RWPE2 (cell line): ENCODE data around the gene ANKS3.
A peak's percentile ranks its signal among the peaks of the same experiment; 100 is the strongest.
"Not testable (repeated sequence)": the region's sequence is repeated elsewhere in the genome, so short reads cannot be mapped to it uniquely, and the experiment has no call there.

Experiments used
- ATAC-seq: fragments of 200-7000 bp; cut with Tn5 transposase; 3 replicates; pipeline ENCODE4 v1.9.1; 2021; ENCODE audit warnings: low read depth
- DNase-seq: peaks from one replicate; pipeline ENCODE4 v3.0.0-alpha.2; 2020; ENCODE audit warnings: low spot score
- H3K27ac ChIP-seq: fragments of 450-650 bp; 2 replicates; pipeline ENCODE4 v1.5.1; 2017; ENCODE audit warnings: mild to moderate bottlenecking; ENCODE audit not compliant: poor library complexity, severe bottlenecking
- H3K27me3 ChIP-seq: fragments of 250-450 bp; sonication (Bioruptor Pico); 2 replicates; pipeline ENCODE4 v1.5.1; 2021; ENCODE audit warnings: mild to moderate bottlenecking, moderate library complexity; ENCODE audit not compliant: insufficient read depth, poor library complexity, severe bottlenecking
- H3K36me3 ChIP-seq: fragments of 250-450 bp; sonication (Bioruptor Pico); 2 replicates; pipeline ENCODE4 v1.5.1; 2020; ENCODE audit warnings: low read depth, mild to moderate bottlenecking, moderate library complexity
- H3K4me1 ChIP-seq: fragments of 250-450 bp; sonication (Bioruptor Pico); 2 replicates; pipeline ENCODE4 v1.5.1; 2021; ENCODE audit warnings: mild to moderate bottlenecking, moderate library complexity; ENCODE audit not compliant: insufficient read depth, poor library complexity, severe bottlenecking
- H3K4me3 ChIP-seq: fragments of 250-450 bp; sonication (Bioruptor Pico); 2 replicates; pipeline ENCODE4 v1.5.1; 2021; ENCODE audit warnings: mild to moderate bottlenecking, moderate library complexity; ENCODE audit not compliant: severe bottlenecking
- H3K9me3 ChIP-seq: fragments of 250-450 bp; sonication (Bioruptor Pico); 2 replicates; pipeline ENCODE4 v1.5.1; 2021; ENCODE audit warnings: mild to moderate bottlenecking, moderate library complexity; ENCODE audit not compliant: severe bottlenecking
- TF ChIP-seq, protein P1 (sequence below): fragments of 450-650 bp; IDR thresholded peaks from one replicate; pipeline ENCODE4 v1.5.1; 2017; ENCODE audit warnings: mild to moderate bottlenecking, moderate library complexity; ENCODE audit not compliant: poor library complexity, severe bottlenecking

ANKS3 gene

GRCh38 chr16:4650443-4651074 is 83.5 kb downstream of the ANKS3 start:
- not testable (repeated sequence) for H3K4me3 ChIP-seq, H3K9me3 ChIP-seq, H3K27me3 ChIP-seq, H3K4me1 ChIP-seq, H3K27ac ChIP-seq, DNase-seq
- ATAC-seq = peak; percentile 58
- TF ChIP-seq, protein P1, sequence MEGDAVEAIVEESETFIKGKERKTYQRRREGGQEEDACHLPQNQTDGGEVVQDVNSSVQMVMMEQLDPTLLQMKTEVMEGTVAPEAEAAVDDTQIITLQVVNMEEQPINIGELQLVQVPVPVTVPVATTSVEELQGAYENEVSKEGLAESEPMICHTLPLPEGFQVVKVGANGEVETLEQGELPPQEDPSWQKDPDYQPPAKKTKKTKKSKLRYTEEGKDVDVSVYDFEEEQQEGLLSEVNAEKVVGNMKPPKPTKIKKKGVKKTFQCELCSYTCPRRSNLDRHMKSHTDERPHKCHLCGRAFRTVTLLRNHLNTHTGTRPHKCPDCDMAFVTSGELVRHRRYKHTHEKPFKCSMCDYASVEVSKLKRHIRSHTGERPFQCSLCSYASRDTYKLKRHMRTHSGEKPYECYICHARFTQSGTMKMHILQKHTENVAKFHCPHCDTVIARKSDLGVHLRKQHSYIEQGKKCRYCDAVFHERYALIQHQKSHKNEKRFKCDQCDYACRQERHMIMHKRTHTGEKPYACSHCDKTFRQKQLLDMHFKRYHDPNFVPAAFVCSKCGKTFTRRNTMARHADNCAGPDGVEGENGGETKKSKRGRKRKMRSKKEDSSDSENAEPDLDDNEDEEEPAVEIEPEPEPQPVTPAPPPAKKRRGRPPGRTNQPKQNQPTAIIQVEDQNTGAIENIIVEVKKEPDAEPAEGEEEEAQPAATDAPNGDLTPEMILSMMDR = peak; percentile 81
- peaks cover 35% of the 10 kb centered on the region for H3K36me3 ChIP-seq

GRCh38 chr16:4649744-4650442 is 84.2 kb downstream of the ANKS3 start:
- TF ChIP-seq, protein P1 = no peak
- Histone ChIP-seq H3K4me1 (no peaks in the 10 kb centered on the region), H3K27me3 (no peaks in the 10 kb centered on the region), H3K9me3 (no peaks in the 10 kb centered on the region), H3K4me3 (no peak overlapping the region), H3K36me3 (peaks cover 35% of the 10 kb centered on the region), H3K27ac (no peak overlapping the region)
- DNase-seq (no peak), ATAC-seq (no peak)

GRCh38 chr16:4648917-4649316 is 85.2 kb downstream of the ANKS3 start:
- Histone ChIP-seq H3K9me3 (no peaks in the 10 kb centered on the region), H3K27ac (no peak overlapping the region), H3K36me3 (peaks cover 28% of the 10 kb centered on the region), H3K27me3 (no peaks in the 10 kb centered on the region), H3K4me3 (no peak overlapping the region), H3K4me1 (no peaks in the 10 kb centered on the region)
- DNase-seq (no peak), ATAC-seq (no peak)
- TF ChIP-seq, protein P1 = no peak

DNA sequence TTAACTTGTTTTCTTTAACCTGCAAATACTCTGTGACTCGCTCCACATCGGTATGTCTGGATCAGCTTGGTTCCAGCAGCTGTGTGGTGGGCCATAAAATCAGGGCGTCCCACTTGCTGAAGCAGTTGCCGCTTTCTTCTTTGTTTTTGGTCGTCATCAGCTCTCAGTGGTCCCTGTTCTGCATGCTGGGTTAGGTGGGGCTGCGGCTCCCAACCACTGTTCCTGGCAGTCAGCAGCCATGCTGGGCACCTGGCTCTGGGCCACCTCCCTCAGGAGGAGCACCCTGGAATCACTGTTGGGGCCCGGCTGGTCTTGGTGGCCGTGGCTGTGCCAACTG is 86.5 kb downstream of the ANKS3 start:
- Histone ChIP-seq H3K27ac (no peak overlapping the region), H3K27me3 (no peaks in the 10 kb centered on the region), H3K4me1 (no peaks in the 10 kb centered on the region), H3K36me3 (peaks cover 26% of the 10 kb centered on the region), H3K4me3 (no peak overlapping the region), H3K9me3 (no peaks in the 10 kb centered on the region)
- TF ChIP-seq, protein P1 = no peak
- DNase-seq = no peak
- no peak for ATAC-seq
